ENCODE data around the gene TMEFF2.
"Not testable (repeated sequence)": the region's sequence is repeated elsewhere in the genome, so short reads cannot be mapped to it uniquely, and the experiment has no call there.

The TMEFF2 gene

DNA sequence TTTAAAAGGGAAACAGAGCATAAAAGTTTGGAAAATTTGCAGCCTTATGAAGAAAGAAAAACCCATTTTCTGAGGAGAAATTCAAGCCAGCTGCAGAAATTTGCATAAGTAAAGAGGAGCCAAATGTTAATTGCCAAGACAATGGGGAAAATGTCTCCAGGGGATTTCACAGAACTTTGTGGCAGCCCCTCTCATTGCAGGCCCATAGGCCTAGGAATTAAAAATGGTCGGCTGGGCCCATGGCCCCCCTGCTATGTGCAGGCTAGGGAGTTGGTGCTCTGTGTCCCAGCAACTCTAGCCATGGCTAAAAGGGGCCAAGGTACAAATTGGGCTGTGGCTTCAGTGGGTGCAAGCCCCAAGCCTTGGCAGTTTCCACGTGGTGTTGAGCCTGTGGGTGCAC lies 83.2 kb downstream of the TMEFF2 start:
- not testable (repeated sequence) for H2BK12ac ChIP-seq (ENCODE audit: low read length); H3K18ac ChIP-seq (ENCODE audit: low read length); H4K8ac ChIP-seq (ENCODE audit: low read depth, low read length); H2AK5ac ChIP-seq (ENCODE audit: low read depth, low read length); DNase-seq (ENCODE audit: low spot score); H3K36me3 ChIP-seq (replicated peaks in 1 of 2; ENCODE audit: control insufficient read depth in 2 of 2, insufficient read depth in 2 of 2, low read length in 2 of 2); H3K79me1 ChIP-seq (ENCODE audit: low read depth, low read length); H3K23ac ChIP-seq (ENCODE audit: low read depth, low read length, poor library complexity); H3K9ac ChIP-seq (ENCODE audit: low read depth, low read length, poor library complexity); H3K4me3 ChIP-seq (ENCODE audit: low read length in 2 of 2); H3K4ac ChIP-seq (ENCODE audit: low read length); H4K91ac ChIP-seq (ENCODE audit: low read depth, low read length, poor library complexity); H3K4me1 ChIP-seq (ENCODE audit: control insufficient read depth in 2 of 2, insufficient read depth in 1 of 2, low read depth in 1 of 2, low read length in 2 of 2); H2BK5ac ChIP-seq (ENCODE audit: low read length); H3K9me3 ChIP-seq (replicated peaks in 1 of 2; ENCODE audit: control insufficient read depth in 2 of 2, insufficient read depth in 1 of 2, low read depth in 1 of 2, low read length in 2 of 2); H3K14ac ChIP-seq (ENCODE audit: low read length); H2BK120ac ChIP-seq (ENCODE audit: low read depth, low read length); H2BK15ac ChIP-seq (ENCODE audit: low read length); H3K27me3 ChIP-seq (ENCODE audit: control insufficient read depth in 3 of 3, insufficient read depth in 3 of 3, low read depth in 1 of 3, low read length in 3 of 3); H3K4me2 ChIP-seq (ENCODE audit: insufficient read depth, low read length, poor library complexity, severe bottlenecking); H2AFZ ChIP-seq (ENCODE audit: low read length); H3K27ac ChIP-seq (replicated peaks; ENCODE audit: low read length)
- WGBS, 2 donors (ENCODE audit: extremely low coverage in 2 of 2, insufficient read length in 2 of 2, insufficient replicate concordance in 1 of 2), result no CpG with 5 or more reads among the region's 2 CpGs

GRCh38 chr2:192099742-192100141 lies 95.0 kb downstream of the TMEFF2 start:
- Histone ChIP-seq H3K79me1 (ENCODE audit: low read depth, low read length) (no peaks in the 10 kb centered on the region), H2AK5ac (ENCODE audit: low read depth, low read length) (no peak overlapping the region), H2BK15ac (ENCODE audit: low read length) (no peak overlapping the region), H4K91ac (ENCODE audit: low read depth, low read length, poor library complexity) (no peak overlapping the region), H3K36me3 (replicated peaks in 1 of 2; ENCODE audit: control insufficient read depth in 2 of 2, insufficient read depth in 2 of 2, low read length in 2 of 2) (no peaks in the 10 kb centered on the region), H2BK5ac (ENCODE audit: low read length) (no peak overlapping the region), H3K4me2 (ENCODE audit: insufficient read depth, low read length, poor library complexity, severe bottlenecking) (no peak overlapping the region), H3K14ac (ENCODE audit: low read length) (no peak overlapping the region), H3K9ac (ENCODE audit: low read depth, low read length, poor library complexity) (no peak overlapping the region), H3K18ac (ENCODE audit: low read length) (no peak overlapping the region), H3K9me3 (replicated peaks in 1 of 2; ENCODE audit: control insufficient read depth in 2 of 2, insufficient read depth in 1 of 2, low read depth in 1 of 2, low read length in 2 of 2) (no peaks in the 10 kb centered on the region), H3K27me3 (ENCODE audit: control insufficient read depth in 3 of 3, insufficient read depth in 3 of 3, low read depth in 1 of 3, low read length in 3 of 3) (no peaks in the 10 kb centered on the region), H2BK12ac (ENCODE audit: low read length) (no peak overlapping the region), H3K4me1 (ENCODE audit: control insufficient read depth in 2 of 2, insufficient read depth in 1 of 2, low read depth in 1 of 2, low read length in 2 of 2) (no peaks in the 10 kb centered on the region), H2BK120ac (ENCODE audit: low read depth, low read length) (no peak overlapping the region), H3K4ac (ENCODE audit: low read length) (no peak overlapping the region), H3K4me3 (ENCODE audit: low read length in 2 of 2) (no peak overlapping the region), H3K27ac (replicated peaks; ENCODE audit: low read length) (no peak overlapping the region), H2AFZ (ENCODE audit: low read length) (no peak overlapping the region), H3K23ac (ENCODE audit: low read depth, low read length, poor library complexity) (no peak overlapping the region), H4K8ac (ENCODE audit: low read depth, low read length) (no peak overlapping the region)
- no peak for DNase-seq (ENCODE audit: low spot score)

- H2BK120ac ChIP-seq (ENCODE audit: low read depth, low read length), result no peak overlapping the region
- WGBS, 2 donors (ENCODE audit: extremely low coverage in 2 of 2, insufficient read length in 2 of 2, insufficient replicate concordance in 1 of 2), result no CpG with 5 or more reads among the region's 2 CpGs
These were observed 95.8 kb downstream of the TMEFF2 start for GRCh38 chr2:192098814-192099491.

GRCh38 chr2:192091476-192091875 lies 103.3 kb downstream of the TMEFF2 start:
- H2AFZ ChIP-seq (ENCODE audit: low read length), result no peak overlapping the region
- no peaks in the 10 kb centered on the region for H3K79me1 ChIP-seq (ENCODE audit: low read depth, low read length)
- WGBS, 2 donors (ENCODE audit: extremely low coverage in 2 of 2, insufficient read length in 2 of 2, insufficient replicate concordance in 1 of 2), result no CpG with 5 or more reads among the region's 1 CpG
- H4K8ac ChIP-seq (ENCODE audit: low read depth, low read length), result no peak overlapping the region
- no peak overlapping the region for H3K23ac ChIP-seq (ENCODE audit: low read depth, low read length, poor library complexity)
- H3K27ac ChIP-seq (replicated peaks; ENCODE audit: low read length), result no peak overlapping the region
- peaks cover 0 to 1% (median 0%) of the 10 kb centered on the region in 3 experiments for H3K27me3 ChIP-seq (ENCODE audit: control insufficient read depth in 3 of 3, insufficient read depth in 3 of 3, low read depth in 1 of 3, low read length in 3 of 3)
- no peak overlapping the region for H3K4me2 ChIP-seq (ENCODE audit: insufficient read depth, low read length, poor library complexity, severe bottlenecking)
- H3K36me3 ChIP-seq (replicated peaks in 1 of 2; ENCODE audit: control insufficient read depth in 2 of 2, insufficient read depth in 2 of 2, low read length in 2 of 2), result no peaks in the 10 kb centered on the region
- H2AK5ac ChIP-seq (ENCODE audit: low read depth, low read length), result no peak overlapping the region
- no peak overlapping the region for H2BK120ac ChIP-seq (ENCODE audit: low read depth, low read length)
- no peak overlapping the region for H3K4me3 ChIP-seq (ENCODE audit: low read length in 2 of 2)
- H3K4ac ChIP-seq (ENCODE audit: low read length), result no peak overlapping the region
- H3K14ac ChIP-seq (ENCODE audit: low read length), result no peak overlapping the region
- H3K4me1 ChIP-seq (ENCODE audit: control insufficient read depth in 2 of 2, insufficient read depth in 1 of 2, low read depth in 1 of 2, low read length in 2 of 2), result peaks cover 0 to 4% of the 10 kb centered on the region in 2 donors
- H3K9me3 ChIP-seq (replicated peaks in 1 of 2; ENCODE audit: control insufficient read depth in 2 of 2, insufficient read depth in 1 of 2, low read depth in 1 of 2, low read length in 2 of 2), result no peaks in the 10 kb centered on the region
- H3K18ac ChIP-seq (ENCODE audit: low read length), result no peak overlapping the region
- no peak overlapping the region for H4K91ac ChIP-seq (ENCODE audit: low read depth, low read length, poor library complexity)
- H2BK15ac ChIP-seq (ENCODE audit: low read length), result no peak overlapping the region
- no peak overlapping the region for H2BK12ac ChIP-seq (ENCODE audit: low read length)
- no peak overlapping the region for H3K9ac ChIP-seq (ENCODE audit: low read depth, low read length, poor library complexity)
- DNase-seq (ENCODE audit: low spot score), result no peak
- H2BK5ac ChIP-seq (ENCODE audit: low read length), result no peak overlapping the region

More at GRCh38 chr2:192098814-192099491, 95.8 kb downstream of the TMEFF2 start:
- Histone ChIP-seq H3K18ac (ENCODE audit: low read length) (no peak overlapping the region), H3K36me3 (replicated peaks in 1 of 2; ENCODE audit: control insufficient read depth in 2 of 2, insufficient read depth in 2 of 2, low read length in 2 of 2) (no peaks in the 10 kb centered on the region), H4K91ac (ENCODE audit: low read depth, low read length, poor library complexity) (no peak overlapping the region), H2BK5ac (ENCODE audit: low read length) (no peak overlapping the region), H3K4me1 (ENCODE audit: control insufficient read depth in 2 of 2, insufficient read depth in 1 of 2, low read depth in 1 of 2, low read length in 2 of 2) (no peaks in the 10 kb centered on the region), H3K27ac (replicated peaks; ENCODE audit: low read length) (no peak overlapping the region), H2AK5ac (ENCODE audit: low read depth, low read length) (no peak overlapping the region), H4K8ac (ENCODE audit: low read depth, low read length) (no peak overlapping the region), H3K79me1 (ENCODE audit: low read depth, low read length) (no peaks in the 10 kb centered on the region), H2BK12ac (ENCODE audit: low read length) (no peak overlapping the region), H3K4me2 (ENCODE audit: insufficient read depth, low read length, poor library complexity, severe bottlenecking) (no peak overlapping the region), H3K14ac (ENCODE audit: low read length) (no peak overlapping the region), H2BK15ac (ENCODE audit: low read length) (no peak overlapping the region), H2AFZ (ENCODE audit: low read length) (no peak overlapping the region), H3K4me3 (ENCODE audit: low read length in 2 of 2) (no peak overlapping the region), H3K23ac (ENCODE audit: low read depth, low read length, poor library complexity) (no peak overlapping the region), H3K4ac (ENCODE audit: low read length) (no peak overlapping the region), H3K9me3 (replicated peaks in 1 of 2; ENCODE audit: control insufficient read depth in 2 of 2, insufficient read depth in 1 of 2, low read depth in 1 of 2, low read length in 2 of 2) (no peaks in the 10 kb centered on the region), H3K9ac (ENCODE audit: low read depth, low read length, poor library complexity) (no peak overlapping the region), H3K27me3 (ENCODE audit: control insufficient read depth in 3 of 3, insufficient read depth in 3 of 3, low read depth in 1 of 3, low read length in 3 of 3) (no peaks in the 10 kb centered on the region)
- DNase-seq (ENCODE audit: low spot score), result no peak

Data from neuronal stem cell (in vitro differentiated cells).